Mucosa of gallbladder (tissue), 1 donor: Measurements from ENCODE around the gene NDUFB7. TPM values are rescaled to one million over a fixed set of nuclear protein-coding genes. Genes with fewer than 3 reads are reported as not detected.
"Not testable (repeated sequence)": the region's sequence is repeated elsewhere in the genome, so short reads cannot be mapped to it uniquely, and the experiment has no call there.

Experiments
- DNase-seq: peaks from one replicate; pipeline ENCODE4 v3.0.0-alpha.2; 2020; ENCODE audit warnings: low spot score
- total RNA-seq: library from RNA; stranded (reverse); gene quantifications from one replicate; pipeline ENCODE4 v1.2.1, GENCODE V29; 2021
- donor health status: DM: no; HTN: no; CAD: no.

Gene NDUFB7
- total RNA-seq, result 184 TPM

DNA sequence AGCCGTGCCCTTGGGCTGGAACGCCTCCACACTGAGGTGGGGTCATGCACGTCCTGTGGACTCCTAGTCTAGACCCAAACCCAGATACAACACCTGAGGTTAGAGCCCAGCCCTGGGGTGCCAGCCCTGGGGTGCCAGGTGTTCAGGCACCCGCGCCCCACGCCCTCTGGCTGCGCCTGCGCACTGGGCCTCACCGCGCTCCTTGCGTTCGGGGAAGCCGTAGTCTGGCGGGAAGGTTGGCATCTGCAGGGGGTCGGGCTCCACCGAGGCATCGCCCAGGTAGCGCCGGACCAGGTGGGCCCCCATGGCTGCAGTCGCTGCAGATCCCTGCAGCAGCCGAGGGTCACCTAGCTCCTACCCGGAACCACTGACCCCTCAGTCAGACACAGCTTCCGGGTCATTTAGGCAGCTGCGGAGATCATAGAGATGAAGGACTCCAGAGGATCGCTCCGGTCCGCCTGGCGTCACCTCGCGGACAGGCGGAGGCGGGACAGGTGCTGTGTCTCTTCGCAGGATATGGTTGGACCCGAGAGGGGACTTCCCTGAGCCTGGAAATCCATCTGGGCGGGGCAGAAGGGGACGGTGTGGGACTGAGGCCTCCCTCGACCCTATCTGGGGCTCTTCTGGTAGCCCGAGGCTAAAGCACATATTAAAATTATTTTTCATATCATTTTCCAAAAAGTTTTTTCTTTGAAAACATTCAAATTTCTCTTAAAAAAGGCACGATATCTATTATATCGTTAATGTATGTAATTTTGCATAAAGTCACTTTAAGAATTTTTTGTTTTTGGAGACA lies at the start of gene NDUFB7:
Gene NDUFB7 (minus strand): TSS at position 372 of the 796 bp plus-strand sequence. CDS start 66 bp downstream, at position 306.
- DNase-seq, result peak; percentile 91

DNA sequence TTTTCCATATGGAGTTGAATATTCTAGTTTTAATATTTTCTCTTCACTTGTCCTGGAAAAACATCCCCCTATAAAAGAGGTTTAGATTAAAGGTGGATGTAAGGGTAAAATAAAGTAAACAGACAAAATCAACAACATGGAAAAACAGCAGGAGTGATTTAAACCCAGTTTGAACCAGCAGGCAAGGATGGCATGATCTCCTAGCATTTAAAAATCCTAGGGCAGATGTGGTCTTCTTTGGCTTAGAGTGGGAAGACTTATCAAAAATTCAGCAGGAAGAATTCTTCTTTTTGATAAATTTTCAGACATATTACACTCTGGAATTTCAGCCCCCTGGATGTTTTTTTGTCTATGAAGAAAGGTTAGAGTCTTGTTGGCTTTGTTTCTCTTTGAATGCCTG lies 47.5 kb upstream of the NDUFB7 start:
- DNase-seq, result no peak

DNA sequence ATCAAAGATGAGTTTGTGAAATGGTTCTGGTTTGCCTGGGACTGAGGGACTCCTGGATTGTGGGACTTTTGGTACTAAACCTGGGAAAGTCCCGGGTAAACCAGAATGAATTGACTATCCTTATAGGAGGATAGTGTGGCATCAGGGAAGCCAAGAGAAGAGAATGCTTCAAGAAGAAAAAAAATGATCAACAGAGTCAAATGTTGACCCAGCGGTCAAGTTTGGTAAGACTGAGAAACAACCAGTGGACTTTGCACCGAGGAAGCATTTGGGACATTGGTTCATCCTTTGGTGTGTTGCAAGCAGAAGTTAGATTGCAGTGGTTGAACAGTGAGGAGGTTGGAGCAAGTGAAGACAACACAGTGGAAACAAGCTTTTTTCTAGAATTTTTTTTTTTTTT lies 44.5 kb upstream of the NDUFB7 start:
- no peak for DNase-seq

DNA sequence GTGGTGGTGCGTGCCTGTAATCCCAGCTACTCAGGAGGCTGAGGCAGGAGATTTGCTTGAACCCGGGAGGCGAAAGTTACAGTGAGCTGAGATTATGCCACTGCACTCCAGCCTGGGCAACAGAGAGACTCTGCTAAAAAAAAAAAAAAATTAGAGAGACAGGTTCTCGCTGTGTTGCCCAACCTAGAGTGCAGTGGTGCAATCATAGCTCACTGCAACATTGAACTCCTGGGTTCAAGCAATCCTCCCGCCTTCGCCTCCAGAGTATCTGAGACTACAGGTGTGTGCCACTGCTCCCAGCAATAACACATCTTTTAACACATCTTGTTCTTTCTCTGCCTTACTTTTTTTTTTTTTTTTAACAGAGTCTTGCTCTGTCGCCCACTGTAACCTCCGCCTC lies 43.8 kb upstream of the NDUFB7 start:
- DNase-seq, result no peak

GRCh38 chr19:14614099-14614412 lies 42.2 kb upstream of the NDUFB7 start:
- no peak for DNase-seq

DNA sequence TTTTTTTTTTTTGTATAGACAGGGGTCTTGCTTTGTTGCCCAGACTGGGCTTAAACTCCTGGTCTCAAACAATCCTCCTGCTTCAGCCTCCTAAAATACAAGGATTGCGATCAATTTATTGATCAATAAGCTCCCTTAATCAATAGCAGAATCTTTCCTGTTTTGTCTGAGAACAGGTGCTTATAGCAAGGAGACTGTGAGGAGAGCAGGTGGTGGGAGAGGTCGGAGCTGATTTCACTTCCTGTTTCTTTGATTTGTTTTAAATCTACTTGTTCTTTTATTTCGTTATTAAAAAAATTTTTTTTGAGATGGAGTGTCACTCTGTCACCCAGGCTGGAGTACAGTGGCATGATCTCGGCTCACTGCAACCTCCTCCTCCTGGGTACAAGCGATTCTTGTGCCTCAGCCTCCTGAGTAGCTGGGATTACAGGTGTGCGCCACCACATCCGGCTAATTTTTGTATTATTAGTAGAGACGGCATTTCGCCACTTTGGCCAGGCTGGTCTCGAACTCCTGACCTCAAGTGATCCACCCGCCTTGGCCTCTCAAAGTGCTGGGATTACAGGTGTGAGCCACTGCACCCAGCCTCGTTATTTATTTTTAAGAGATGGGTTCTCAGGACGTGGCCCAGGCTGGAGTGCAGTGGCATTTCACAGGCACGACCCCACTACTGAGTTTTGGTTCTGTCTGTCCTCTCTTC lies 41.7 kb upstream of the NDUFB7 start:
- DNase-seq, result not testable (repeated sequence)

DNA sequence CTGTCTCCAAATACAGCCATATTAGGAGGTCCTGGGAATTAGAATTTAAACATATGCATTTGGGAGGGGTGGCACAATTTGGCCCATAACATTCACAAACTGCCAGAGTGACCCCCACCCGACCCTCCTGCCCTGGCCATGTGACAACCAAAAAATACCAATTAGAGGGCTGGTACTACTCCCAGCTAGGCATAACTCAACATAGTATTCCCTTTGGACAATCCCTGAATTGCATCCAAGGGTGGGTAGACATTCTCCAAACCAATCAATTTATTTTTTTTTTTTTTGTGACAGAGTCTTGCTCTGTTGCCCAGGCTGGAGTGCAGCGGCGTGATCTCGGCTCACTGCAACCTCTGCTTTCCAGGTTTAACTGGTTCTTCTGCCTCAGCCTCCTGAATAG lies 40.8 kb upstream of the NDUFB7 start:
- no peak for DNase-seq

DNA sequence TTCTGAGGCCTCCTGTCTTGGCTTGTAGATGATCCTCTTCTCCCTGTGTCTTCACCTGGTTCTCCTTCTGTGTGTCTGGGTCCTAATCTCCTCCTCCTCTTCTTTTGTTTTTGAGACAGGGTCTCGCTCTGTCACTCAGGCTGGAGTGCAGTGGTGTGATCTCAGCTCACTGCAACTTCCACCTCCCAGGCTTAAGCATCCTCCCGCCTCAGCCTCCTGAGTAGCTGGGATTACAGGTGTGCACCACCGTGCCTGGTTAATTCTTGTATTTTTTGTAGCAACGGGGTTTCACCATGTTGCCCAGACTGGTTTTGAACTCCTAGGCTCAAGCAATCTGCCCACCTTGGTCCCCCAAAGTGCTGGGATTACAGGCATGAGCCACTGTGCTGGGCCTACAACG lies 40.4 kb upstream of the NDUFB7 start:
- not testable (repeated sequence) for DNase-seq

GRCh38 chr19:14611051-14611450 lies 39.2 kb upstream of the NDUFB7 start:
- DNase-seq, result no peak

GRCh38 chr19:14606627-14607026 lies 34.8 kb upstream of the NDUFB7 start:
- DNase-seq, result no peak

DNA sequence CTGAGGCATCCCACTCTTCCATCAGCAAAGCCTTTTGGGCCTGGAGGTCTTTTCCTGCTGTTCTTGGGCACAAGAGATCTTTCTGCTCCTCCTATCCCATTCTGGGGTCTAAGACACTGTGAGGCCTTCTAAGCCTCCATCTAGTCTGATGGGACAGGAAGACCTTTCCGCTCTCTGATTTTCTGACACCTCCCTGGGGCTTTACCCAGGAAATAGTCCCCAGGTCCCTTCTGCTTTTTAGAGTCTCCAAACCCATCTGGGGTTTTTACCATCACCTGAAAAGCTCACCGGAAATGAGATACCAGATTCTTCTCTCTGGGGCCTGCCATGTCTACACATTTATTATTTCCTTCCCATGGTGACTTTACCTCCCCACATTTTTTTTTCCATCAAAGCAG lies 32.1 kb upstream of the NDUFB7 start:
- DNase-seq, result no peak

GRCh38 chr19:14599548-14600147 lies 27.8 kb upstream of the NDUFB7 start:
- no peak for DNase-seq

DNA sequence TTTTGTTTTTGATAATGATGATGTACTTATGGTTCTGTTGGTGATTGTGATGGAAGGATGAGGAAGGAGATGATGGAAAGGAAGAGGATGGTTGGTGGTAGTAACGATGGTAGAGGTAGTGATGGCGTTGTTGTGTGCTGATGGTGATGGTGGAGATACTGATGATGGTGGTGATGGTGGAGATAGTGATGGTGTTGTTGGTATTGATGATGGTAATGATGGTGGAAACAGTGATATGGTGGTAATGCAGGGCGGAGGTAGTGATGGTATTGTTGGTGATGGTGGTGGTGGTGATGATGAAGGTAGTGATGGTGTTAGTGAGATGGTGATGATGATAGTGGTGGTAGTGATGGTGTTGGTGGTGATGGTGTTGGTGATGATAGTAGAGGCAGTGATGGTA lies 23.7 kb upstream of the NDUFB7 start:
- no peak for DNase-seq

DNA sequence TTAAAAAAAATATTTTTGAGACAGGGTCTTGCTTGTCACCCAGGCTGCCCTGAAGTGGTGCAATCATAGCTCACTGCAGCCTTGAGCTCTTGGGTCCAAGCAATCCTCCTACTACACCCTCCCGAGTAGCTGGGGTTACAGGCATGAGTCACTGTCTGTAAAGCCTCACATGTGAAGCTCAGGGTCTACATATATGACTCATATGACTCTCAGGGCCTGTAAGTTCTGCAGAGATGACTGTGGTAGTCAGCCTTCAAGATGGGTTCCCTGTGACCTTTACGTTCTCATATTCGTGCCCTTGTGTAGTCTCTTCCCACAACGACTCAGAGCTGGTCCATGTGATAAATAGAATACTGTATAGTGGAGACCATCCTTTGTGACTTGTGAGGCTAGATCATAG lies 17.6 kb upstream of the NDUFB7 start:
- not testable (repeated sequence) for DNase-seq

DNA sequence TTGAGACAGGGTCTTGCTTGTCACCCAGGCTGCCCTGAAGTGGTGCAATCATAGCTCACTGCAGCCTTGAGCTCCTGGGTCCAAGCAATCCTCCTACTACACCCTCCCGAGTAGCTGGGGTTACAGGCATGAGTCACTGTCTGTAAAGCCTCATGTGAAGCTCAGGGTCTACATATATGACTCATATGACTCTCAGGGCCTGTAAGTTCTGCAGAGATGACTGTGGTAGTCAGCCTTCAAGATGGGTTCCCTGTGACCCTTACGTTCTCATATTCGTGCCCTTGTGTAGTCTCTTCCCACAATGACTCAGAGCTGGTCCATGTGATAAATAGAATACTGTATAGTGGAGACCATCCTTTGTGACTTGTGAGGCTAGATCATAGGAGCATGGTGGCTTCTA lies 13.3 kb upstream of the NDUFB7 start:
- not testable (repeated sequence) for DNase-seq

DNA sequence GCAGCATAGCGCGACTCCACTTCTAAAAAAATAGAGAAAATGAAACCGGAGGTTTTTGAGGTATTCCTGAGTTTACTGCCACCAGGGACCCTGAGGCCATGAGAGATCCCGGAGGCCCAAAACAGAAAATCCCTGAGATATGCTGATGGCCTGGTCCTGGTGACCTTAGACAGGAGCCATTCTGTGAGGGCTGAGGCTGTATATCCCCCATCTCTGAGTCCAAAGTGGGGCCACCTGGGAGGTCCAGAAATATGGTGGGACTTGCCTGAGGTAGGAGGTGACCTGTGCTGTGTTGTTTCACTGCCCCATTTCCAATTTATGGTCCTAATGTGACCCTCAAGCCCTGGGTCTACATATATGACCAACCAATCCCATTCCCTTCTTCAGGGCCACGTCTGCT lies 12.5 kb upstream of the NDUFB7 start:
- DNase-seq, result not testable (repeated sequence)

GRCh38 chr19:14582894-14583340 lies 11.1 kb upstream of the NDUFB7 start, which contains the start of gene CLEC17A:
TSS of gene CLEC17A (plus strand) at chr19:14583084. CDS start at chr19:14583161, 77 bp downstream.
- no peak for DNase-seq

DNA sequence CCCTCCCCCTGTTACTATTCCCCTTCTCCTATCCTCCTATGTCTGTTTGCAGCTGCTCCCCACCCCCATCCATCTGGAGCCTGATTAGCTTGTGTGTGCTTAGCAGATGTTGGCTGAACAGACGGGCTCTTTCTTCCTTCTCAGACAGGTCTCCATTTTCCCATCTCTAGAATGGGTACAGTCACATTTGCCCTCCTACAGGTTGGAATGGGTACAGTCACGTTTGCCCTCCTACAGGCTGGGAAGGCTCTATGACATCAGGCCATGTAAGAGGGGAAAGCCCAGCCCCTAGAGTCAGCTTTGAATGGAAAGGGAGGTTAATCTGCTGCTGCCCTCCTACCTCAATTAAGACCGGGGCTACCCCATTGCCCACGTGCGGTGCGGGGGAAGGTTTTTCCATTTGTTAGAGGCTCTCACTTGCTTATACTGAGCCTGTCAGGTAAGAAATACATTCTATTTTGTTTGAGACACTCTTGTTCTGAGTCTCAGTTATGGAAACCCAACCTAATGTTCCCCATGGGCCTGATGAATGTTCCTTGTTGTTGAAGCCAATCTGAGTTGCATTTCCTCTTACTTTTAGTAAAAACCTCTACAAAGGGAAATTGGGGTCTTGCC lies 8.9 kb upstream of the NDUFB7 start:
- no peak for DNase-seq

GRCh38 chr19:14577885-14578427 lies 6.1 kb upstream of the NDUFB7 start:
- DNase-seq, result no peak

DNA sequence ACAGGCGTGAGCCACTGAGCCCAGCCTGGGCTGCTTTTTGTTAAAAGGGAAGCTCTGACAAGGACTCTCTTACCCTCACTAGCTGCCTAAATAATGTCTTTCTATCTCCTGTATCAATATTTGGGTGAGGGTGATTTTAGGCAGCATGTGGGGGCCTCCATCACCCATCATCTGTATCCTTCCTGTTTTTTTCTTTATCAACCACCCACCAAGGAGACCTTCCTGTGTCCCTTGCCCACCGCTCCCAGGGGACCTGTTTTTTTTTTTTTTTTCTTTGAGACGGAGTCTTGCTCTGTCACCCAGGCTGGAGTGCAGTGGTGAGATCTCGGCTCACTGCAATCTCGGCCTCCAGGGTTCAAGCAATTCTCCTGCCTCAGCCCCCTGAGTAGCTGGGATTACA lies 5.4 kb upstream of the NDUFB7 start:
- DNase-seq, result no peak

DNA sequence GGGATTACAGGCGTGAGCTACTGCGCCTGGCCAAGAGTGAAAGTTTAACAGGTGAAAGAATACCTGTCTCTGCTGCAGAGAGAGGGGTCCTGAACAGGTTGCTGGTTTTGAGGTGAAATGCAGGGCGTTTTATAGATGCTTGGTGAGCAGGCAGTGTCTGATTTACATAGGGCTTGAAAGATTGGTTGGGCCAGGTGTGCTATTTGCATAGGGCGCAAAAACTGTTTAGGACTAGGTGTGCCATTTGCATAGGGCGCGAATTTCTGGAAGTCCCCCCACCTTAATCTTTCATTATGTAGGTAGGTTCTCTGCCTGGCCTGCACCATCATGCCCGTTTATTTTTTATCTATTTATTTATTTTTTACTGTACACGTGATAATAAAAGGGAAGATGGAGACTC lies 4.5 kb upstream of the NDUFB7 start:
- no peak for DNase-seq

DNA sequence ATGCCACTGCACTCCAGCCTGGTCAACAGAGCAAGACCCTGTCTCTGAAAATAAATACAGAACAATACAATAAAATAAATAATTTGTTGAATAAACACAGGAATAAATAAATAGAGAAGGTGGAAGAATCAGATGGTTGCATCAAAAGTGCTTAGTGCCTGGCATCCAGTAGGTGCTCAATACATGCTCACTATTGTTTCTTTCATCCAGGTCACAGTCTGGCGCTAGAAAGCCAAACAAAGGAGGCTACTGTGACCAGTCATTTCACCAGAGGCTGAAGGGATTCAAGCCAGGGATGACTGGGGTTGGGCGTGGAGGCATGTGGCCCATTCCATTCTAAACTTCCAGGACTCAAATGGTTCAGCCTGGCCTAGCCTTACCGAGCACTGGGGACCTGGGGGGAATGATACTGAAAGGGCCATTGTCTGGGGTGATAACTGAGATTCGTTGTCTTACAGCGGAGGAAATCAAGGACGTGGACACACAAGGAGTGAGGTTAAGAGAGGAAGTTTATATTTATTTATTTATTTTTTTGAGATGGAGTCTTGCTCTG lies 3.6 kb upstream of the NDUFB7 start:
- DNase-seq, result no peak
